HepG2 (cell line): Measurements from ENCODE around the gene NIN. TPM values are rescaled to one million over a fixed set of nuclear protein-coding genes. Genes with fewer than 3 reads are reported as not detected.

Source experiments
- ATAC-seq: fragments of 200-7000 bp; cut with Tn5 transposase; 3 replicates; pipeline ENCODE4 v1.9.1; 2020; ENCODE audit warnings: mild to moderate bottlenecking, moderate library complexity
- BruUV-seq: library from RNA; stranded (reverse); fragments of 400-500 nt; replicated peaks from 2 replicates; lab custom pipeline; 2021; lab: Mats Ljungman, UMichigan
- CTCF ChIA-PET: fragments of 300-600 bp; formaldehyde crosslinking; extraction: SDS; loops from one replicate; lab custom pipeline; 2021; ENCODE audit warnings: low total read pairs, inconsistent platforms, low intra/inter-chr PET ratio; lab: Yijun Ruan, JAX
- POLR2A ChIA-PET: fragments of 350-600 bp; sonication (Branson Sonifier 250); formaldehyde crosslinking; loops from one replicate; lab custom pipeline; 2020; ENCODE audit warnings: antibody characterized with exemption, inconsistent platforms; lab: Yijun Ruan, JAX
- DNase-seq: peaks from one replicate; pipeline ENCODE4 v3.0.0-alpha.2; 2015; ENCODE audit warnings: low spot score
- FAIRE-seq: peaks from 3 replicates; lab custom pipeline; 2011; peaks lifted over from hg19 to GRCh38; lab: Jason Lieb, UNC
- H2AFZ ChIP-seq: one replicate; pipeline ENCODE4 v1.6.1; 2011; ENCODE audit warnings: low read length, inconsistent platforms
- H3K27ac ChIP-seq: fragments of 300-600 bp; 3 replicates; pipeline ENCODE4 v1.8.0; 2011; ENCODE audit warnings: mixed run types, mild to moderate bottlenecking, mixed read lengths, low read length, inconsistent platforms; ENCODE audit not compliant: insufficient read depth; ENCODE audit errors: extremely low read length
- H3K27me3 ChIP-seq, 2 experiments: fragments of 200-600 bp in 1 of 2; 2 replicates in 1 of 2; 3 replicates in 1 of 2; pipeline versions ENCODE4 v1.6.0 to v1.8.0; 2011; ENCODE audit warnings: low read length in 2 of 2, mild to moderate bottlenecking in 2 of 2, moderate library complexity in 2 of 2, inconsistent platforms in 1 of 2; ENCODE audit not compliant: insufficient read depth in 2 of 2, control insufficient read depth in 1 of 2
- H3K36me3 ChIP-seq, 2 experiments: fragments of 200-600 bp in 1 of 2; replicated peaks in 1 of 2; 2 replicates in 1 of 2; 3 replicates in 1 of 2; pipeline versions ENCODE4 v1.5.1 to v1.8.0; 2011; ENCODE audit warnings: low read length in 2 of 2, inconsistent platforms in 1 of 2; ENCODE audit not compliant: insufficient read depth in 2 of 2, control insufficient read depth in 1 of 2
- H3K4me1 ChIP-seq: 2 replicates; pipeline ENCODE4 v1.5.1; 2012; ENCODE audit warnings: low read length, inconsistent platforms; ENCODE audit not compliant: insufficient read depth
- H3K4me2 ChIP-seq: 2 replicates; pipeline ENCODE4 v1.6.0; 2011; ENCODE audit warnings: low read depth, low read length, inconsistent platforms
- H3K4me3 ChIP-seq, 3 experiments: fragments of 200-600 bp in 1 of 3; sonication (generic), shearing (Covaris generic) in 1 of 3; replicated peaks in 1 of 3; 2 replicates each; pipeline ENCODE4 v1.5.1; 2011 to 2016; ENCODE audit warnings: low read length in 3 of 3, inconsistent platforms in 2 of 3, low read depth in 2 of 3, mild to moderate bottlenecking in 2 of 3, control low read depth in 1 of 3, mixed read lengths in 1 of 3; ENCODE audit not compliant: insufficient read depth in 1 of 3
- H3K79me2 ChIP-seq: one replicate; pipeline ENCODE4 v1.6.1; 2011; ENCODE audit warnings: low read length, inconsistent platforms; ENCODE audit not compliant: insufficient read depth
- H3K9ac ChIP-seq: 2 replicates; pipeline ENCODE4 v1.6.0; 2011; ENCODE audit warnings: mild to moderate bottlenecking, low read depth, low read length, inconsistent platforms; ENCODE audit not compliant: insufficient read depth
- H3K9me3 ChIP-seq: 2 replicates; pipeline ENCODE4 v1.5.1; 2012; ENCODE audit warnings: mild to moderate bottlenecking, low read length
- H4K20me1 ChIP-seq: 2 replicates; pipeline ENCODE4 v1.6.0; 2011; ENCODE audit warnings: inconsistent platforms, mild to moderate bottlenecking, low read length, moderate library complexity; ENCODE audit not compliant: insufficient read depth
- EZH2 ChIP-seq: conservative IDR thresholded peaks from 2 replicates; pipeline ENCODE4 v1.6.1; 2012; ENCODE audit warnings: mild to moderate bottlenecking, low read depth, low read length, moderate library complexity
- GATAD2A ChIP-seq: IDR thresholded peaks from 2 replicates; pipeline ENCODE4 v1.6.1; 2016
- JARID2 ChIP-seq: sonication (generic); formaldehyde crosslinking; IDR thresholded peaks from 2 replicates; pipeline ENCODE4 v1.8.1; 2023; ENCODE audit warnings: missing genetic modification reagents, inconsistent platforms; ENCODE audit not compliant: insufficient replicate concordance
- MTA1 ChIP-seq: sonication (generic); formaldehyde crosslinking; IDR thresholded peaks from 2 replicates; pipeline ENCODE4 v1.4.0; 2020; ENCODE audit warnings: missing genetic modification reagents, mild to moderate bottlenecking, borderline replicate concordance
- NR2F1 ChIP-seq, 2 experiments: fragments of 450-650 bp in 1 of 2; formaldehyde crosslinking in 1 of 2; IDR thresholded peaks; 2 replicates each; pipeline versions ENCODE4 v1.5.0 to v1.6.1; 2016 to 2020; ENCODE audit warnings: mild to moderate bottlenecking in 1 of 2, missing compliant biosample characterization in 1 of 2, missing genetic modification reagents in 1 of 2, moderate library complexity in 1 of 2
- RFXANK ChIP-seq: IDR thresholded peaks from 2 replicates; pipeline ENCODE4 v1.6.1; 2016
- SRSF9 ChIP-seq: fragments of 200-400 bp; formaldehyde crosslinking; IDR thresholded peaks from 2 replicates; pipeline ENCODE4 v1.6.1; 2018; ENCODE audit warnings: borderline replicate concordance, mild to moderate bottlenecking, low read depth, low read length; ENCODE audit not compliant: insufficient read depth, poor library complexity, severe bottlenecking
- ZNF549 ChIP-seq: sonication (generic); formaldehyde crosslinking; IDR thresholded peaks from 2 replicates; pipeline ENCODE4 v1.5.0; 2020; ENCODE audit warnings: missing genetic modification reagents
- WGBS: methylation state at CpG from one replicate; pipeline ENCODE4 v1.1.6; 2017; ENCODE audit warnings: low lambda C conversion rate; 5-methylcytosine and 5-hydroxymethylcytosine counted together
- in situ Hi-C: cut with HindIII; loops from 2 replicates; pipeline ENCODE4 v1.10.0; 2017; ENCODE audit warnings: low pct_unique_long_range_greater_than_20kb; ENCODE audit not compliant: extremely low pct_ligation_motif_present
- intact Hi-C: fragments of 100-400 bp; cut with micrococcal nuclease; formaldehyde crosslinking; loops from one replicate; pipeline ENCODE4 v1.10.0; 2022; ENCODE audit not compliant: unreplicated experiment
- polyA plus RNA-seq, 8 experiments: library from polyadenylated mRNA; depleted of rRNA in 3 of 8; stranded (reverse) in 7 of 8; unstranded in 1 of 8; fragments of >200 nt; fragmentation: Illumina TruSeq in 4 of 8; extraction: Trizol in 4 of 8; gene quantifications; 2 replicates each; pipeline versions ENCODE4 v1.2.1 to v1.2.3, GENCODE V29; 2011 to 2016; ENCODE audit warnings: low read depth in 4 of 8, missing spikeins in 1 of 8, mixed read lengths in 1 of 8; ENCODE audit not compliant: insufficient read depth in 1 of 8
- total RNA-seq, 5 experiments: library from RNA; depleted of rRNA; stranded (reverse); fragments of >200 nt; fragmentation: Illumina TruSeq; extraction: Trizol; gene quantifications; 2 replicates each; pipeline ENCODE4 v1.2.3, GENCODE V29; 2016; ENCODE audit warnings: low read depth in 1 of 5
- TF ChIP-seq, protein P1 (sequence below): IDR thresholded peaks from 2 replicates; pipeline ENCODE4 v1.6.1; 2016; ENCODE audit warnings: low read depth
- TF ChIP-seq, protein P2 (sequence below): sonication (generic); formaldehyde crosslinking; IDR thresholded peaks from 2 replicates; pipeline ENCODE4 v1.4.0; 2020; ENCODE audit warnings: low read depth, mild to moderate bottlenecking, missing genetic modification reagents

The NIN gene
- total and polyA plus RNA-seq, 2 of the 13 experiments (the other 11 are each of a cell fraction or from before 2014, with no cell fraction given) = 2.8 to 9.7 TPM

DNA sequence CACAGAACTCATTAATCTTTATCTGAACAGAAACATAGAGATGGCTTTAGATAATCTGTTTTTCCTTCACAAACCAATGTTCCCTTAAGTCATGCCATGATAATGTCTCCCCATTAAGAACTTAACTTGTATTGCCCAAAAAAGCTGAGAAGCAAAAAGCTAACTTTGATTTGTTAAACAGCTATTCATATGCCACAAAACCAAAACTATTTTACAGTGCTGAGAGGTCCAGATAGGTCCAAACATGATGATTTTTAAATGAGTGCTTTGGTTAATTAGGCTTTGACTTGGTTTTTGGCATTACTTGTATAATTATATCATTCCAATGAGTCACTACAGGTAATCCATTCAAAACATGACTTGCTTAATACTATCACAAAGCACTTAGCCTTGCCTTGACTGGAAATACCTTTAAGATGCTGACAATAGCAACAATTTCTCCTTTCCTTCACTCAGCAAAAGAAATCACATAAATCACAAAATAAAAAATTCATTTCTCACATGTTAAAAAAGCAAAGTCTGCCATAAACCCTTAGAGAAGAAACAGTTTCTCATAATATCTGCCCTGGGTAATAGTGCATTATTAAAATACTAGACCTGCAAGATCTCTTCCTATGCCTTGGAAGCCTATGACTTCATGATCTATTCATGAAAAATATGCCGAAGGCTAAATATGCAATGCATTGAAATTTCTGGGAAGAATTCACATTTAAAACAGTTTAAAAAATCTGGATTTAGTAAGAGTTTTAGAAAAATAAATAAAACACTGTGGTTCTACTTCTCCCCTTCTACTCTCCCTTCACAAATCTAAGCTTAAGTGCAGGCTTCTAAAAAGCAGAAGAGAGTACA lies 110.8 kb downstream of the NIN start:
- POLR2A ChIA-PET = no interaction called here
- in situ Hi-C loops = no loop called here

More for the DNA sequence above, 110.8 kb downstream of the NIN start:
- no peak for TF ChIP-seq MTA1
- TF ChIP-seq EZH2 = no peak
- TF ChIP-seq, protein P1, sequence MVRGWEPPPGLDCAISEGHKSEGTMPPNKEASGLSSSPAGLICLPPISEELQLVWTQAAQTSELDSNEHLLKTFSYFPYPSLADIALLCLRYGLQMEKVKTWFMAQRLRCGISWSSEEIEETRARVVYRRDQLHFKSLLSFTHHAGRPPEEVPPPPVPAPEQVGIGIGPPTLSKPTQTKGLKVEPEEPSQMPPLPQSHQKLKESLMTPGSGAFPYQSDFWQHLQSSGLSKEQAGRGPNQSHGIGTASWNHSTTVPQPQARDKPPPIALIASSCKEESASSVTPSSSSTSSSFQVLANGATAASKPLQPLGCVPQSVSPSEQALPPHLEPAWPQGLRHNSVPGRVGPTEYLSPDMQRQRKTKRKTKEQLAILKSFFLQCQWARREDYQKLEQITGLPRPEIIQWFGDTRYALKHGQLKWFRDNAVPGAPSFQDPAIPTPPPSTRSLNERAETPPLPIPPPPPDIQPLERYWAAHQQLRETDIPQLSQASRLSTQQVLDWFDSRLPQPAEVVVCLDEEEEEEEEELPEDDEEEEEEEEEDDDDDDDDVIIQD (CRISPR knock-in tag) = no peak
- TF ChIP-seq, protein P2, sequence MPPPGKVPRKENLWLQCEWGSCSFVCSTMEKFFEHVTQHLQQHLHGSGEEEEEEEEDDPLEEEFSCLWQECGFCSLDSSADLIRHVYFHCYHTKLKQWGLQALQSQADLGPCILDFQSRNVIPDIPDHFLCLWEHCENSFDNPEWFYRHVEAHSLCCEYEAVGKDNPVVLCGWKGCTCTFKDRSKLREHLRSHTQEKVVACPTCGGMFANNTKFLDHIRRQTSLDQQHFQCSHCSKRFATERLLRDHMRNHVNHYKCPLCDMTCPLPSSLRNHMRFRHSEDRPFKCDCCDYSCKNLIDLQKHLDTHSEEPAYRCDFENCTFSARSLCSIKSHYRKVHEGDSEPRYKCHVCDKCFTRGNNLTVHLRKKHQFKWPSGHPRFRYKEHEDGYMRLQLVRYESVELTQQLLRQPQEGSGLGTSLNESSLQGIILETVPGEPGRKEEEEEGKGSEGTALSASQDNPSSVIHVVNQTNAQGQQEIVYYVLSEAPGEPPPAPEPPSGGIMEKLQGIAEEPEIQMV (CRISPR knock-in tag) = no peak
- no peak for TF ChIP-seq NR2F1 (CRISPR knock-in tag; IDR thresholded peaks at IDR 0.05)
- no peak for TF ChIP-seq ZNF549 (CRISPR knock-in tag)
- TF ChIP-seq JARID2 (CRISPR knock-in tag) = no peak
- no peak for TF ChIP-seq GATAD2A (CRISPR knock-in tag)
- no peak for TF ChIP-seq RFXANK (CRISPR knock-in tag)
- no peak for TF ChIP-seq SRSF9
- Histone ChIP-seq H3K9me3 (no peaks in the 10 kb centered on the region), H3K4me2 (no peak overlapping the region), H2AFZ (no peak overlapping the region), H3K9ac (no peak overlapping the region), H4K20me1 (no peaks in the 10 kb centered on the region), H3K79me2 (no peaks in the 10 kb centered on the region), H3K4me3 (no peak overlapping the region), H3K27ac (no peak overlapping the region), H3K27me3 (no peaks in the 10 kb centered on the region), H3K4me1 (no peaks in the 10 kb centered on the region), H3K36me3 (peaks cover 0 to 1% of the 10 kb centered on the region in 2 experiments; a peak in 2 of 5 replicates)
- no peak for FAIRE-seq
- WGBS = 98% methylated on average over 1 of the region's 1 CpG
- intact Hi-C loops = no loop called here
- CTCF ChIA-PET = no interaction called here
- no TSS peak for BruUV-seq
- ATAC-seq = no peak
- no peak for DNase-seq
